Measurements from ENCODE around the gene FBXL20. TPM values are rescaled to one million over a fixed set of nuclear protein-coding genes. Genes with fewer than 3 reads are reported as not detected.
"Not testable (repeated sequence)": the region's sequence is repeated elsewhere in the genome, so short reads cannot be mapped to it uniquely, and the experiment has no call there.

The FBXL20 gene
- total RNA-seq, 1 donor from 2014 or later: 23.9 TPM

- intact Hi-C loops (cut with DNase I): no loop called here
- ATAC-seq (no peak), DNase-seq (no peak)
- Histone ChIP-seq H3K36me3 (peaks cover 19% of the 10 kb centered on the region), H3K4me1 (peaks cover 11% of the 10 kb centered on the region), H3K27me3 (no peaks in the 10 kb centered on the region), H3K9me3 (no peaks in the 10 kb centered on the region), H3K4me3 (no peak overlapping the region), H3K27ac (no peak overlapping the region)
- TF ChIP-seq CTCF (IDR thresholded peaks at IDR 0.05): no peak
Measured at GRCh38 chr17:39306509-39307212, 94.8 kb downstream of the FBXL20 start.

GRCh38 chr17:39305978-39306377 lies 95.4 kb downstream of the FBXL20 start:
- Histone ChIP-seq H3K4me3 (no peak overlapping the region), H3K36me3 (peaks cover 21% of the 10 kb centered on the region), H3K4me1 (peaks cover 11% of the 10 kb centered on the region), H3K27me3 (no peaks in the 10 kb centered on the region), H3K9me3 (no peaks in the 10 kb centered on the region), H3K27ac (no peak overlapping the region)
- no peak for DNase-seq
- TF ChIP-seq CTCF (IDR thresholded peaks at IDR 0.05): no peak
- no peak for ATAC-seq
- intact Hi-C loops (cut with DNase I): no loop called here

GRCh38 chr17:39304188-39304587 lies 97.2 kb downstream of the FBXL20 start:
- Histone ChIP-seq H3K4me3 (no peak overlapping the region), H3K27me3 (no peaks in the 10 kb centered on the region), H3K4me1 (peaks cover 11% of the 10 kb centered on the region), H3K36me3 (peaks cover 37% of the 10 kb centered on the region), H3K27ac (no peak overlapping the region), H3K9me3 (no peaks in the 10 kb centered on the region)
- ATAC-seq (no peak), DNase-seq (no peak)
- TF ChIP-seq CTCF (IDR thresholded peaks at IDR 0.05): no peak
- intact Hi-C loops (cut with DNase I): no loop called here

DNA sequence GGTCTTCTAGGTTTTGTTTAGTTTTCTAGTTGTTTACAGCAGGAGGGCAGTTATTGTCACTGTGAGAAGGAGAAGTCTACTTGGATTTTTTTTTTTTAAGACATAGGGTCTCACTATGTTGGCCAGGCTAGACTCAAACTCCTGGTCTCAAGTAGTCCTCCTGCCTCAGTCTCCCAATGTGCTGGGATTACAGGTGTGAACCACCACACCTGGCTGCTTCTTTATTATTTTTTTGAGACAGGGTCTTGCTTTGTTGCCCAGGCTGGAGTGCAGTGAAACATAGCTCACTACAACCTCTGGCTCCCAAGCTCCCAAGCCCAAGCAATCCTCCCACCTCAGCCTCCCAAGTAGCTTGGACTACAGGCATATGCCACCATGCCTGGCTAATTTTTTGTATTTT lies 107.4 kb downstream of the FBXL20 start:
- Histone ChIP-seq H3K4me1 (no peaks in the 10 kb centered on the region), H3K36me3 (peaks cover 51% of the 10 kb centered on the region), H3K4me3 (no peak overlapping the region), H3K27ac (no peak overlapping the region), H3K27me3 (no peaks in the 10 kb centered on the region), H3K9me3 (no peaks in the 10 kb centered on the region)
- ATAC-seq (no peak), DNase-seq (no peak)
- intact Hi-C loops (cut with DNase I): no loop called here
- TF ChIP-seq CTCF (IDR thresholded peaks at IDR 0.05): no peak

DNA sequence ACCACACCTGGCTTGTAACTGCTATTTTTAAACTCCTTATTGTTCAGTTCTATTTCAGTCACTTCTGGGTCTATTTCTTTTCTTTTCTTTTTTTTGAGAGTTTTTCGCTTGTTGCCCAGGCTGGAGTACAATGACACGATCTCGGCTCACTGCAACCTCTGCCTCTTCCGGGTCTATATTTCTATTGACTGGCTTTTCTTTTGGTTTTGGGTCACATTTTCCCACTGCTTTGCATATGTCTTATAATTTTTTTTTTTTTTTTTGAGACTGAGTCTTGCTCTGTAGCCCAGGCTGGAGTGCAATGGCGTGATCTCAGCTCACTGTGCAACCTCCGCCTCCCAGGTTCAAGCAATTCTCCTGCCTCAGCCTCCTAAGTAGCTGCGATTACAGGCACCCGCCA lies 108.9 kb downstream of the FBXL20 start:
- H3K9me3 ChIP-seq; H3K4me1 ChIP-seq; H3K4me3 ChIP-seq; H3K27me3 ChIP-seq; DNase-seq; intact Hi-C loops (cut with DNase I); H3K27ac ChIP-seq; ATAC-seq: not testable (repeated sequence)
- peaks cover 37% of the 10 kb centered on the region for H3K36me3 ChIP-seq

DNA sequence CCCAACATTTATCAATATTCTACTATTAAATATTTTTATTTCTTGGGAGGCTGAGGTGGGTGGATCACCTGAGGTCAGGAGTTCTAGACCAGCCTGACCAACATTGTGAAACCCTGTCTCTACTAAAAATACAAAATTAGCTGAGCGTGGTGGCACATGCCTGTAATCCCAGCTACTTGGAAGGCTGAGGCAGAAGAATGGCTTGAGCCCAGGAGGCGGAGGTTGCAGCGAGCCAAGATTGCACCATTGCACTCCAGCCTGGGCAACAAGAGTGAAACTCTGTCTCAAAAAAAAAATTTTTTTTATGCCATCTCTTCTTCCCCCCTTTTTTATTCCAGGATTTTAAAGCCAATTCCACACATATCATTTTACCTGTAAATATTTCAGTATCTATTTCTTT lies 114.9 kb downstream of the FBXL20 start:
- H3K36me3 ChIP-seq; H3K4me3 ChIP-seq; DNase-seq; ATAC-seq; H3K27me3 ChIP-seq; H3K9me3 ChIP-seq; H3K27ac ChIP-seq; intact Hi-C loops (cut with DNase I); H3K4me1 ChIP-seq: not testable (repeated sequence)

DNA sequence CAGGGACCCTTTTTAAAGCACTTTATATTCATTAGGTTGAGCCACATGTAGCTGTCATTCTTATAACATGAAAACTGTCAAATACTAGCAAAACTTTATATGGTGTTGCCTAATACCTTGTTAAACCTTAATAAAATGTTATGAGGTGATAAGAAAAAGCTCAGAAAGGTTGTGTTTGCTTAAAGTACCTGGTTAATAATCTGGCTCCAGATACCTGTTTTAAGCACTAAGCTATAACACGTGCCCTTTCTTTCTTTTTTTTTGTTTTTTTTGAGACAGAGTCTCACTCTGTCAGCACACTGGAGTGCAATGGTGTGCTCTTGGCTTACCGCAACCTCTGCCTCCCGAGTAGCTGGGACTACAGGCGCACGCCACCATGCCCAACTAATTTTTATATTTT lies 116.7 kb downstream of the FBXL20 start:
- DNase-seq (no peak), ATAC-seq (peak; percentile 35)
- H3K4me1 ChIP-seq: peaks cover 5% of the 10 kb centered on the region
- H3K27me3 ChIP-seq: no peaks in the 10 kb centered on the region
- intact Hi-C loops (cut with DNase I): no loop called here
- TF ChIP-seq CTCF (IDR thresholded peaks at IDR 0.05): no peak
- H3K36me3 ChIP-seq: peaks cover 17% of the 10 kb centered on the region
- no peak overlapping the region for H3K27ac ChIP-seq
- H3K4me3 ChIP-seq: no peak overlapping the region
- H3K9me3 ChIP-seq: no peaks in the 10 kb centered on the region
